K562 (cell line): Measurements from ENCODE around the gene ITPR1. TPM values are rescaled to one million over a fixed set of nuclear protein-coding genes. Genes with fewer than 3 reads are reported as not detected.

Experiments used
- ATAC-seq: fragments of 200-7000 bp; cut with Tn5 transposase; 3 replicates; pipeline ENCODE4 v1.9.1; 2020; ENCODE audit warnings: moderate library complexity
- BruUV-seq: library from RNA; stranded (reverse); fragments of 400-500 nt; replicated peaks from 2 replicates; lab custom pipeline; 2021; lab: Mats Ljungman, UMichigan
- CTCF ChIA-PET: fragments of 300-600 bp; formaldehyde crosslinking; extraction: SDS; loops from one replicate; lab custom pipeline; 2021; ENCODE audit warnings: low intra/inter-chr PET ratio; lab: Yijun Ruan, JAX
- POLR2A ChIA-PET: fragments of 300-600, 350-650 bp; sonication (Branson Sonifier 250); formaldehyde crosslinking; extraction: SDS; loops from one replicate; lab custom pipeline; 2021; ENCODE audit warnings: antibody characterized with exemption, inconsistent platforms; lab: Yijun Ruan, JAX
- DNase-seq, 4 experiments: peaks; one replicate each; pipeline versions ENCODE4 v3.0.0 to v3.0.0-alpha.2; 2011 to 2018; ENCODE audit warnings: low spot score in 3 of 4, mixed read lengths in 3 of 4; ENCODE audit errors: extremely low read depth in 1 of 4
- FAIRE-seq: peaks from 2 replicates; lab custom pipeline; 2011; peaks lifted over from hg19 to GRCh38; lab: Jason Lieb, UNC
- H2AFZ ChIP-seq: 2 replicates; pipeline ENCODE4 v1.6.0; 2011; ENCODE audit warnings: low read depth, low read length, control low read depth, inconsistent platforms
- H3K27ac ChIP-seq: fragments of 200-600 bp; 3 replicates; pipeline ENCODE4 v1.8.0; 2011; ENCODE audit warnings: low read depth, mild to moderate bottlenecking, control low read depth, inconsistent platforms, low read length, moderate library complexity, mixed read lengths; ENCODE audit errors: extremely low read depth
- H3K27me3 ChIP-seq, 2 experiments: fragments of 300-600 bp in 1 of 2; 2 replicates in 1 of 2; 3 replicates in 1 of 2; pipeline versions ENCODE4 v1.6.0 to v1.8.0; 2011; ENCODE audit warnings: inconsistent platforms in 2 of 2, low read length in 2 of 2, mild to moderate bottlenecking in 1 of 2, mixed read lengths in 1 of 2, moderate library complexity in 1 of 2; ENCODE audit not compliant: control insufficient read depth in 2 of 2, insufficient read depth in 2 of 2
- H3K36me3 ChIP-seq: fragments of 300-600 bp; 3 replicates; pipeline ENCODE4 v1.8.0; 2011; ENCODE audit warnings: mild to moderate bottlenecking, low read length, inconsistent platforms; ENCODE audit not compliant: control insufficient read depth, insufficient read depth
- H3K4me1 ChIP-seq, 2 experiments: fragments of 200-600 bp in 1 of 2; replicated peaks in 1 of 2; 2 replicates in 1 of 2; 3 replicates in 1 of 2; pipeline versions ENCODE4 v1.5.1 to v1.8.0; 2011; ENCODE audit warnings: inconsistent platforms in 2 of 2, low read length in 2 of 2, mild to moderate bottlenecking in 1 of 2, mixed read lengths in 1 of 2, moderate library complexity in 1 of 2; ENCODE audit not compliant: control insufficient read depth in 2 of 2, insufficient read depth in 2 of 2
- H3K4me2 ChIP-seq: 2 replicates; pipeline ENCODE4 v1.6.1; 2011; ENCODE audit warnings: low read length, control low read depth, inconsistent platforms, mixed read lengths; ENCODE audit not compliant: insufficient read depth
- H3K4me3 ChIP-seq: fragments of 200-600 bp; sonication (generic), shearing (Covaris generic); 2 replicates; pipeline ENCODE4 v1.5.1; 2016; ENCODE audit warnings: control low read depth, inconsistent platforms
- H3K79me2 ChIP-seq: fragments of 200-600 bp; 3 replicates; pipeline ENCODE4 v1.8.0; 2011; ENCODE audit warnings: low read length, inconsistent platforms; ENCODE audit not compliant: control insufficient read depth, insufficient read depth
- H3K9ac ChIP-seq, 2 experiments: 2 replicates each; pipeline versions ENCODE4 v1.6.0 to v1.6.1; 2011; ENCODE audit warnings: low read depth in 2 of 2, low read length in 2 of 2, control low read depth in 1 of 2, inconsistent platforms in 1 of 2, mild to moderate bottlenecking in 1 of 2, mixed read lengths in 1 of 2; ENCODE audit not compliant: insufficient read depth in 1 of 2
- H3K9me1 ChIP-seq: one replicate; pipeline ENCODE4 v1.6.0; 2011; ENCODE audit warnings: inconsistent platforms, mild to moderate bottlenecking, low read length, moderate library complexity; ENCODE audit not compliant: control insufficient read depth, insufficient read depth
- H3K9me3 ChIP-seq: replicated peaks from 2 replicates; pipeline ENCODE4 v1.5.1; 2011; ENCODE audit warnings: low read depth, low read length, inconsistent platforms; ENCODE audit not compliant: control insufficient read depth, insufficient read depth
- H4K20me1 ChIP-seq: replicated peaks from 2 replicates; pipeline ENCODE4 v1.6.1; 2011; ENCODE audit warnings: low read length, inconsistent platforms, mixed read lengths; ENCODE audit not compliant: control insufficient read depth, insufficient read depth
- DNMT1 ChIP-seq: fragments of 450-650 bp; IDR thresholded peaks from 2 replicates; pipeline ENCODE4 v1.6.1; 2016; ENCODE audit warnings: antibody characterized with exemption, mild to moderate bottlenecking
- FOXA1 ChIP-seq: fragments of 450-650 bp; IDR thresholded peaks from 2 replicates; pipeline ENCODE4 v1.6.1; 2016; ENCODE audit warnings: mild to moderate bottlenecking, borderline replicate concordance
- GABPB2 ChIP-seq: fragments of 250-450 bp; sonication (Bioruptor Pico); conservative IDR thresholded peaks from 2 replicates; pipeline ENCODE4 v1.5.1; 2021; ENCODE audit warnings: mild to moderate bottlenecking
- HNRNPL ChIP-seq: fragments of 200-400 bp; formaldehyde crosslinking; IDR thresholded peaks from 2 replicates; pipeline ENCODE4 v1.6.1; 2017; ENCODE audit warnings: low read depth, mild to moderate bottlenecking, low read length
- ILK ChIP-seq: fragments of 450-650 bp; IDR thresholded peaks from 2 replicates; pipeline ENCODE4 v1.6.1; 2016; ENCODE audit warnings: missing genetic modification characterization, low read depth, mild to moderate bottlenecking, missing compliant biosample characterization, moderate library complexity, borderline replicate concordance
- JUND ChIP-seq, 2 experiments: IDR thresholded peaks; 2 replicates in 1 of 2; 3 replicates in 1 of 2; pipeline ENCODE4 v1.6.1; 2011; ENCODE audit warnings: borderline replicate concordance in 2 of 2, low read depth in 2 of 2, low read length in 2 of 2, improper control_type of control experiment in 1 of 2, missing biosample characterization in 1 of 2, missing genetic modification characterization in 1 of 2, missing genetic modification reagents in 1 of 2
- MCM3 ChIP-seq: fragments of 450-650 bp; IDR thresholded peaks from 2 replicates; pipeline ENCODE4 v1.6.1; 2016
- MNT ChIP-seq, 2 experiments: fragments of 450-650 bp; conservative IDR thresholded peaks; 2 replicates each; pipeline ENCODE4 v1.6.1; 2017; ENCODE audit warnings: mild to moderate bottlenecking in 2 of 2, moderate library complexity in 2 of 2
- NFIC ChIP-seq: fragments of 450-650 bp; IDR thresholded peaks from 2 replicates; pipeline ENCODE4 v1.6.1; 2017; ENCODE audit warnings: mild to moderate bottlenecking, inconsistent platforms
- PHTF2 ChIP-seq: fragments of 250-450 bp; sonication (Bioruptor Pico); IDR thresholded peaks from 2 replicates; pipeline ENCODE4 v1.5.0; 2021; ENCODE audit warnings: mild to moderate bottlenecking
- RAD21 ChIP-seq, 2 experiments: fragments of 250-450 bp in 1 of 2; fragments of 450-650 bp in 1 of 2; sonication (Bioruptor Pico) in 1 of 2; formaldehyde crosslinking in 1 of 2; IDR thresholded peaks in 1 of 2; conservative IDR thresholded peaks in 1 of 2; 2 replicates each; pipeline versions ENCODE4 v1.4.0 to v1.8.0; 2020 to 2022; ENCODE audit warnings: mild to moderate bottlenecking in 2 of 2, moderate library complexity in 1 of 2
- RBFOX2 ChIP-seq: fragments of 200-400 bp; formaldehyde crosslinking; IDR thresholded peaks from 2 replicates; pipeline ENCODE4 v1.6.1; 2017; ENCODE audit warnings: low read depth, mild to moderate bottlenecking, low read length, moderate library complexity
- RUNX1 ChIP-seq: sonication (generic); IDR thresholded peaks from 2 replicates; pipeline ENCODE4 v1.6.1; 2016; ENCODE audit warnings: antibody characterized with exemption, low read depth
- SAFB ChIP-seq: fragments of 200-400 bp; formaldehyde crosslinking; IDR thresholded peaks from 2 replicates; pipeline ENCODE4 v1.6.1; 2017; ENCODE audit warnings: low read depth, low read length, borderline replicate concordance
- SMAD3 ChIP-seq: fragments of 450-650 bp; formaldehyde crosslinking; conservative IDR thresholded peaks from 2 replicates; pipeline ENCODE4 v1.4.0; 2020; ENCODE audit warnings: mild to moderate bottlenecking
- ZNF165 ChIP-seq: fragments of 250-450 bp; sonication (Bioruptor Pico); IDR thresholded peaks from 2 replicates; pipeline ENCODE4 v1.4.0; 2020; ENCODE audit warnings: borderline replicate concordance
- WGBS: fragments of 100-300 bp; shearing (Covaris generic); methylation state at CpG from one replicate; pipeline ENCODE4 v1.1.6; 2016; ENCODE audit warnings: low coverage, mixed read lengths; ENCODE audit not compliant: insufficient coverage; ENCODE audit errors: missing lambda C conversion rate; 5-methylcytosine and 5-hydroxymethylcytosine counted together
- in situ Hi-C: fragments of 300-500 bp; cut with MboI; formaldehyde crosslinking; loops from 4 replicates; pipeline ENCODE4 v1.15.0; 2018; ENCODE audit warnings: inconsistent platforms, mixed read lengths
- intact Hi-C: fragments of 100-400 bp; cut with micrococcal nuclease; formaldehyde crosslinking; loops from 2 replicates; pipeline ENCODE4 v1.14.2; 2022
- polyA plus RNA-seq, 8 experiments: library from polyadenylated mRNA; depleted of rRNA in 4 of 8; stranded (reverse) in 5 of 8; unstranded in 3 of 8; fragments of >200 nt; fragmentation: Nextera tagmentation in 2 of 8; fragmentation: Illumina TruSeq in 1 of 8; extraction: Ambion mirVana in 2 of 8; extraction: Trizol in 1 of 8; gene quantifications; 2 replicates each; pipeline versions ENCODE4 v1.2.1 to v1.2.3, GENCODE V29; 2011 to 2014; ENCODE audit warnings: inconsistent platforms in 1 of 8, missing spikeins in 1 of 8
- total RNA-seq, 7 experiments: library from RNA; depleted of rRNA in 6 of 7; stranded (reverse); fragments of >200 nt in 6 of 7; fragmentation: Illumina TruSeq in 2 of 7; extraction: Trizol in 2 of 7; gene quantifications; 2 replicates each; pipeline versions ENCODE4 v1.2.1 to v1.2.3, GENCODE V29; 2011 to 2021; ENCODE audit warnings: low replicate concordance in 1 of 7
- TF ChIP-seq, protein P1 (sequence below): fragments of 450-650 bp; formaldehyde crosslinking; IDR thresholded peaks from 2 replicates; pipeline ENCODE4 v1.4.0; 2022; ENCODE audit warnings: missing genetic modification characterization

ITPR1 gene
- total and polyA plus RNA-seq, 9 of the 15 experiments (the other 6 are each of a cell fraction or from before 2014, with no cell fraction given) = 22.4 to 40.0 (median 27.4) TPM

DNA sequence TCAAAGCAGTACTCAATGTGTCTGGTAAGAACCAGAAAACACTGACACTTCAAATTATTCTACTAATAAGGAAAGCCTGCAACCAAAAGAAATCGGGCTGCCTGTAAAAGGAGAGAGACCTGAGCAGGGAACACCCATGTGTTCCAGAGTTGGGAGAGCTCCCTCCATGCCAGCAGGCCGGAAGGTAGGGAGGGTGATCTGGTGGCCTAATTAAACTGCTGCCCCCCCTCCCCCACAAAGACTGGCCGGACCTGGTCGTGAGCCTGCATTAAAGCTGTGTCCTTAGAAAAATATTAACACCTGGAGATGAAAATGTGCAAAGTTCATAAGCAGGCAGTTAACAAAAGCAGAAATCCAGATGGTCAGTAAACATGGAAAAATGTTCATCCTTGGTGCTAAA is 315.5 kb downstream of the ITPR1 start (continued):
- TF ChIP-seq, protein P1, sequence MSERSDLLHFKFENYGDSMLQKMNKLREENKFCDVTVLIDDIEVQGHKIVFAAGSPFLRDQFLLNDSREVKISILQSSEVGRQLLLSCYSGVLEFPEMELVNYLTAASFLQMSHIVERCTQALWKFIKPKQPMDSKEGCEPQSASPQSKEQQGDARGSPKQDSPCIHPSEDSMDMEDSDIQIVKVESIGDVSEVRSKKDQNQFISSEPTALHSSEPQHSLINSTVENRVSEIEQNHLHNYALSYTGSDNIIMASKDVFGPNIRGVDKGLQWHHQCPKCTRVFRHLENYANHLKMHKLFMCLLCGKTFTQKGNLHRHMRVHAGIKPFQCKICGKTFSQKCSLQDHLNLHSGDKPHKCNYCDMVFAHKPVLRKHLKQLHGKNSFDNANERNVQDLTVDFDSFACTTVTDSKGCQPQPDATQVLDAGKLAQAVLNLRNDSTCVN = no peak

DNA sequence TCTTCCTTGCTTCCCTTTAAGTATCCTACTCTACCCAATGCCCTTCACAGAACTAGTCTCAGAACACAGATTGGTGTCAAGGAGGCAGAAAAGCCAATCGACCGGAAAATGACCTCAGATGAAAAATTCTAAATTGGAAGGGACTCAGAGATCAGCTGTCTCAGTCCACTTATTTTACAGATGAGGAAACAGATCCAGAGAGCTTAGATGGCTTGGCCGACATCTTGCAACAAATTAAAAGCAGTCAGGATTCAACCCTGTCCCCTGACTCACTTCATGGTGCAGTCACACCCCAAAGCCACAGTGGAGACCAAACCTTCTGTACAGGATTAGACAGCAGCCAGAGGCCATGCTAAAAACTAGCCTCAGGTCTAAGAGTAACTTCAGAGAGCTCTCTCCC is 316.8 kb downstream of the ITPR1 start:
- FAIRE-seq (no peak), ATAC-seq (no peak), DNase-seq (no peak)
- H3K36me3 ChIP-seq = no peaks in the 10 kb centered on the region; the same call in 2 of the 3 replicates
- intact Hi-C loops = loop anchor here (5.0 kb wide), 2 partner anchors 247 to 382 kb away; no protein-coding TSS in a partner anchor
- H3K4me3 ChIP-seq = no peak overlapping the region
- TF ChIP-seq HNRNPL = no peak
- TF ChIP-seq RUNX1 = no peak
- no peak for TF ChIP-seq MCM3
- TF ChIP-seq DNMT1 = no peak
- no peak for TF ChIP-seq ILK (tag)
- no peak for TF ChIP-seq ZNF165 (CRISPR knock-in tag)
- no peak for TF ChIP-seq RBFOX2
- TF ChIP-seq FOXA1 = no peak
- no peak for TF ChIP-seq RAD21 (CRISPR knock-in tag; conservative IDR thresholded peaks at IDR 0.05 in 1 of 2, IDR thresholded peaks at IDR 0.05 in 1 of 2)
- no peak for TF ChIP-seq PHTF2 (CRISPR knock-in tag)
- no peak for TF ChIP-seq GABPB2 (CRISPR knock-in tag)
- TF ChIP-seq SAFB = no peak
- no peak for TF ChIP-seq SMAD3 (CRISPR knock-in tag)
- no peak for TF ChIP-seq MNT (conservative IDR thresholded peaks at IDR 0.05)
- no peak for TF ChIP-seq NFIC
- TF ChIP-seq JUND (IDR thresholded peaks at IDR 0.05; ENCODE audit: borderline replicate concordance, low read depth, low read length) = no peak
- TF ChIP-seq JUND (tag; IDR thresholded peaks at IDR 0.05; ENCODE audit: borderline replicate concordance, low read depth, low read length) = no peak
- no peak overlapping the region for H3K27ac ChIP-seq
- 84% methylated on average over 3 of the region's 3 CpGs for WGBS
- in situ Hi-C loops = loop anchor here (5.0 kb wide), 1 partner anchor 88 kb away; no protein-coding TSS in a partner anchor
- CTCF ChIA-PET = no interaction called here
- no peaks in the 10 kb centered on the region for H3K27me3 ChIP-seq
- no TSS peak for BruUV-seq
- no peak overlapping the region for H3K4me2 ChIP-seq
- POLR2A ChIA-PET = interaction anchor here (0.5 to 2.1 kb wide), 7 partner anchors 12 to 1209 kb away, joined by 3 to 7 read pairs (median 3); no protein-coding TSS in a partner anchor
- no peaks in the 10 kb centered on the region for H3K9me1 ChIP-seq
- no peaks in the 10 kb centered on the region for H3K9me3 ChIP-seq
- H3K79me2 ChIP-seq = peaks cover 3% of the 10 kb centered on the region; the same call in 2 of the 3 replicates
- H4K20me1 ChIP-seq = no peaks in the 10 kb centered on the region
- H3K4me1 ChIP-seq = peaks cover 11 to 48% of the 10 kb centered on the region in 2 experiments
- no peak overlapping the region for H3K9ac ChIP-seq
- H2AFZ ChIP-seq = no peak overlapping the region
